ENCODE measurements around the gene CHIA. TPM values are rescaled to one million over a fixed set of nuclear protein-coding genes. Genes with fewer than 3 reads are reported as not detected.

The CHIA gene
- total RNA-seq, 4 donors from 2014 or later: not detected

- Histone ChIP-seq H3K27me3 (no peaks in the 10 kb centered on the region), H3K4me3 (no peak overlapping the region), H3K4me1 (no peaks in the 10 kb centered on the region), H3K9me3 (no peaks in the 10 kb centered on the region), H3K27ac (no peak overlapping the region), H3K36me3 (no peaks in the 10 kb centered on the region)
- in situ Hi-C loops (cut with MboI; ENCODE audit: low sequenced_read_pairs in 4 of 4): no loop called here
- DNase-seq (no peak), ATAC-seq (no peak)
- intact Hi-C loops (cut with DNase I; ENCODE audit: low total_unique reads): no loop called here
- TF ChIP-seq, protein P1, sequence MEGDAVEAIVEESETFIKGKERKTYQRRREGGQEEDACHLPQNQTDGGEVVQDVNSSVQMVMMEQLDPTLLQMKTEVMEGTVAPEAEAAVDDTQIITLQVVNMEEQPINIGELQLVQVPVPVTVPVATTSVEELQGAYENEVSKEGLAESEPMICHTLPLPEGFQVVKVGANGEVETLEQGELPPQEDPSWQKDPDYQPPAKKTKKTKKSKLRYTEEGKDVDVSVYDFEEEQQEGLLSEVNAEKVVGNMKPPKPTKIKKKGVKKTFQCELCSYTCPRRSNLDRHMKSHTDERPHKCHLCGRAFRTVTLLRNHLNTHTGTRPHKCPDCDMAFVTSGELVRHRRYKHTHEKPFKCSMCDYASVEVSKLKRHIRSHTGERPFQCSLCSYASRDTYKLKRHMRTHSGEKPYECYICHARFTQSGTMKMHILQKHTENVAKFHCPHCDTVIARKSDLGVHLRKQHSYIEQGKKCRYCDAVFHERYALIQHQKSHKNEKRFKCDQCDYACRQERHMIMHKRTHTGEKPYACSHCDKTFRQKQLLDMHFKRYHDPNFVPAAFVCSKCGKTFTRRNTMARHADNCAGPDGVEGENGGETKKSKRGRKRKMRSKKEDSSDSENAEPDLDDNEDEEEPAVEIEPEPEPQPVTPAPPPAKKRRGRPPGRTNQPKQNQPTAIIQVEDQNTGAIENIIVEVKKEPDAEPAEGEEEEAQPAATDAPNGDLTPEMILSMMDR (IDR thresholded peaks at IDR 0.05 in 4 of 5, conservative IDR thresholded peaks at IDR 0.05 in 1 of 5): no peak
- no peak for TF ChIP-seq POLR2A (IDR thresholded peaks at IDR 0.05)
These were observed 33.5 kb upstream of the CHIA start for GRCh38 chr1:111256988-111257658.

DNA sequence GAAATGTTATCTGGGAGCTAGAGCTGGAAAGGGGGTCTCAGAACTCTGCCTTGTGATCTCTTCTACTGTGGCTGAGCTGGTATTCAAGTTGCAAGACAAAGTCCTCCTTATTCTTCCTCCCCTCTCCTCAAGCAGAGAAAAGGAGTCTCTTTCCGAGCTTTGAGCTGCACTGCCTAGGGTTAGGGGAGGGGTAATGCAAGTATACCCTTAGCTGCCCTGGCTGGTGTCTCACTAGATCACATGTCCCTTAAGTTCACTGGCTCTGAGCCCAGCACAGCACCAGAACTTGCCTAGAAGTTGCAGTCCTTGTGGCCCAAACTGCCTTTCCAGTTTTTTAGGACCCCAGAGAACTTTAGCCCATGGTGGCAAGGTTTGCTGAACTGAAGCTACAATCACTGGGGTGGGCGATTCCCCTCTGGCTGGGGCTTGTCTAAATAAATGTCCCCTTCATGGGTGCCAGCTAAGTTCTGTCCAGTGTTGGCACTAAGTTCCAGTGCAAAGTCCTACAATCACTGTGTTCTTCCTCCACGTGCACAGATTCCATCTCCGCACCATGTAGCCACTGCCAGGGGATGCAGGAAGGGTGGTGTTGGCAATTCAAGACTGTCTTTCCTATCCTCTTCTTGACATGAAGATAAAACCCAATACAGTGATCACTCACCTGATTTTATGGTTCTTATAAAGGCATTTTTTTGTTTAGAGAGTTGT is 22.7 kb upstream of the CHIA start:
- H3K9me3 ChIP-seq: no peaks in the 10 kb centered on the region
- intact Hi-C loops (cut with DNase I; ENCODE audit: low total_unique reads): no loop called here
- no peak for ATAC-seq
- TF ChIP-seq, protein P1 (IDR thresholded peaks at IDR 0.05 in 4 of 5, conservative IDR thresholded peaks at IDR 0.05 in 1 of 5): no peak
- TF ChIP-seq POLR2A (IDR thresholded peaks at IDR 0.05): no peak
- no peak for DNase-seq
- no peak overlapping the region for H3K27ac ChIP-seq
- no peaks in the 10 kb centered on the region for H3K4me1 ChIP-seq
- H3K36me3 ChIP-seq: no peaks in the 10 kb centered on the region
- peaks cover 26 to 30% (median 28%) of the 10 kb centered on the region in 3 donors for H3K27me3 ChIP-seq
- H3K4me3 ChIP-seq: no peak overlapping the region
- in situ Hi-C loops (cut with MboI; ENCODE audit: low sequenced_read_pairs in 4 of 4): no loop called here

DNA sequence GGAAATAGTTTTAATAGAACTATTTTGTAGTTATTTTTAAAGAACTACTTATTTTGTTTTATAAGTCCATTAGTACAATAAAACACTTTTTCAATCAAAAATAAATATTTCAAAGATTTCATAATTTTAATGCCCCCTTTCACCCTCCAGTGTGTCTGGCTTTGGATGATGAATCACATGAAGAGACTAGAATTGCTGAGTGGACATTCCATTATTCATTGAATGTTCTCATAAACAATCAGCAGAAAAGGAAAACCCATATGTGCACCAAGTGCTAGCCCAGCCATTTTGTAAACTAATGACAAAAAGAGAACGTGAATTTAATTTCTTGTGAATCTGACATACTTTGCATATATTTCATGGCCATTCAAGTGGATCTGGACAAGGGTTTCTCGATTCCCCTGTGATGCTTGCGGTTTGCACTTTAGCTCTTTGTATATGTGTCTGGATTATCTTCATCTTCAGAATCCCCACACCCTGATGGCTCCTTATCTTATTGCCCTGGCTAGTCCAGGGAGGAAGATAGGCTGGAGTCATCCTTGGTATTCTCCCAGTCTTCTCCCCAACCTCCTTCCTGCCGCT is 20.7 kb upstream of the CHIA start:
- TF ChIP-seq POLR2A (IDR thresholded peaks at IDR 0.05): no peak
- TF ChIP-seq, protein P1 (IDR thresholded peaks at IDR 0.05 in 4 of 5, conservative IDR thresholded peaks at IDR 0.05 in 1 of 5): no peak
- Histone ChIP-seq H3K4me3 (no peak overlapping the region), H3K4me1 (no peaks in the 10 kb centered on the region), H3K27me3 (peaks cover 26 to 30% (median 28%) of the 10 kb centered on the region in 3 donors), H3K36me3 (no peaks in the 10 kb centered on the region), H3K27ac (no peak overlapping the region), H3K9me3 (no peaks in the 10 kb centered on the region)
- no peak for DNase-seq
- in situ Hi-C loops (cut with MboI; ENCODE audit: low sequenced_read_pairs in 4 of 4): no loop called here
- intact Hi-C loops (cut with DNase I; ENCODE audit: low total_unique reads): no loop called here
- ATAC-seq: no peak

DNA sequence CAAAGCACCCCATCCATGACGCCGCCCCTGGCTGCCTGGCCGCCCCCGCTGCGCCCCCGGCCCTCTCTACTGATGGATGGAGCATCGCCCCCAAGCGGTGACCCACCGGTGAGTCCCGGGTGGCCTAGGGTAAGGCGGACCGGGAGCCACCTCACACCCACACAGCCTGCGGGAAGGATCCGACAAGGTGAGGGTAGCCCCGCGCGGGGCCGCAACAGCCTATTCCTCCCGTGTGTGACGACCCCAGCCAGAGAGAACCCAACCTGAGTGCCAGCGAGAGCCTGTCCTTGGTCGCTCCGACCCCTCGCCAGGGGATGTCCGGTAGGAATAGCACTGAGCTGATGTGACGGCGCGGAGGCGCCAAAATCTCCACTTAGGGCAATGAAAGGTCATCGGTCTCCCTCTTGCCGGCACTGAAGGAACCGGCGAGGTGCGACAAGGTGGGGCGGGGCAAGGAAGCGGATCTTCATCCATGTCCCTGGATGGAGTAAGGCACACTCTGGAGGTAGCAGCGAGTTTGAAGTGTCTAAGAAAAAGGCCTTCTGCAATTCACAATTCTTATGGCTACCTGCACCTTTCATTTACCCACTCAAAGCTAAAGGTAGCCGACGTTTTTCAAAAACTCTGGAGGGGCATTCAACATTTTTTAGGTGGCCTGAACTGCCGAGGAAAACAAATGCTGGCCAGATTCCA is 19.7 kb upstream of the CHIA start:
- intact Hi-C loops (cut with DNase I; ENCODE audit: low total_unique reads): no loop called here
- peaks cover 26 to 30% (median 28%) of the 10 kb centered on the region in 3 donors for H3K27me3 ChIP-seq
- no peak for DNase-seq
- H3K27ac ChIP-seq: no peak overlapping the region
- in situ Hi-C loops (cut with MboI; ENCODE audit: low sequenced_read_pairs in 4 of 4): no loop called here
- H3K4me3 ChIP-seq: no peak overlapping the region
- H3K9me3 ChIP-seq: no peaks in the 10 kb centered on the region
- no peak for TF ChIP-seq POLR2A (IDR thresholded peaks at IDR 0.05)
- TF ChIP-seq, protein P1 (IDR thresholded peaks at IDR 0.05 in 4 of 5, conservative IDR thresholded peaks at IDR 0.05 in 1 of 5): no peak
- H3K4me1 ChIP-seq: no peaks in the 10 kb centered on the region
- no peaks in the 10 kb centered on the region for H3K36me3 ChIP-seq
- ATAC-seq: no peak
